HL-60 (cell line): ENCODE results near the gene MX2.
"Not testable (repeated sequence)": the region's sequence is repeated elsewhere in the genome, so short reads cannot be mapped to it uniquely, and the experiment has no call there.

Experiments
- POLR2AphosphoS5 ChIP-seq: IDR thresholded peaks from 2 replicates; pipeline ENCODE4 v1.6.1; 2012; ENCODE audit warnings: low read depth
- SPI1 ChIP-seq: IDR thresholded peaks from 2 replicates; pipeline ENCODE4 v1.6.1; 2012; ENCODE audit warnings: low read depth, mild to moderate bottlenecking, borderline replicate concordance
- TF ChIP-seq, protein P1 (sequence below): IDR thresholded peaks from one replicate; pipeline ENCODE4 v1.5.1; 2011; ENCODE audit warnings: low read length, control low read depth, inconsistent platforms; ENCODE audit not compliant: insufficient read depth
- TF ChIP-seq, protein P2 (sequence below): IDR thresholded peaks from 2 replicates; pipeline ENCODE4 v1.6.1; 2012; ENCODE audit warnings: low read depth; ENCODE audit not compliant: insufficient replicate concordance

DNA sequence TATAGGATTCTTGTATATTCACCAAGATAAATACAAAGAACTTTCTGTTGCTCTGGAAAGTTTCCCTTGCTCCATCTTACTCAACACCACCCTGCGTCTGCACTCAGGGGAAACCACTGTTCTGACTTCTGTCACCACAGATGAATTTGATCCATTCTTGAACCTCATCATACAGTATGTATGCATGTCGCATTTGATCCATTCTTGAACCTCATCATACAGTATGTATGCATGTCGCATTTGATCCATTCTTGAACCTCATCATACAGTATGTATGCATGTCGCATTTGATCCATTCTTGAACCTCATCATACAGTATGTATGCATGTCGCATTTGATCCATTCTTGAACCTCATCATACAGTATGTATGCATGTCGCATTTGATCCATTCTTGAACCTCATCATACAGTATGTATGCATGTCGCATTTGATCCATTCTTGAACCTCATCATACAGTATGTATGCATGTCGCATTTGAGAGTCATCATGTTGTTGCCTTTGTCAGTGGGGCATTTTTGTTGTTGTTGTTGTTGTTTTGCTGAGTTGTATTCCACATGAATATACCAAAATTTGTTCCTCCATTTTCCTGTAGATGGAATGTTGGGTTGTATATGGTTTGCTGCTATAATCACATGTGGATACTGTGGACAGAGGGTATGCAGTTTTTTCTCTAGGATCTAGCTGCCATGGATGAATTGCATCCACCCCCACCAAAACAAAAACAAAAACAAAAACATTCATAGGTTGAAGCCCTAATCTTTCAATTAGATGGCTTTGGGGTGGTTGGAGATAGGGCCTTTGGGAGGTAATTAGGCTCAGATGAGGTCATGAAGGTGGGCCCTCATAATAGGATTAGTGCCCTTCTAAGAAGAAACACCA, 48.3 kb upstream of the MX2 start:
- TF ChIP-seq, protein P1, sequence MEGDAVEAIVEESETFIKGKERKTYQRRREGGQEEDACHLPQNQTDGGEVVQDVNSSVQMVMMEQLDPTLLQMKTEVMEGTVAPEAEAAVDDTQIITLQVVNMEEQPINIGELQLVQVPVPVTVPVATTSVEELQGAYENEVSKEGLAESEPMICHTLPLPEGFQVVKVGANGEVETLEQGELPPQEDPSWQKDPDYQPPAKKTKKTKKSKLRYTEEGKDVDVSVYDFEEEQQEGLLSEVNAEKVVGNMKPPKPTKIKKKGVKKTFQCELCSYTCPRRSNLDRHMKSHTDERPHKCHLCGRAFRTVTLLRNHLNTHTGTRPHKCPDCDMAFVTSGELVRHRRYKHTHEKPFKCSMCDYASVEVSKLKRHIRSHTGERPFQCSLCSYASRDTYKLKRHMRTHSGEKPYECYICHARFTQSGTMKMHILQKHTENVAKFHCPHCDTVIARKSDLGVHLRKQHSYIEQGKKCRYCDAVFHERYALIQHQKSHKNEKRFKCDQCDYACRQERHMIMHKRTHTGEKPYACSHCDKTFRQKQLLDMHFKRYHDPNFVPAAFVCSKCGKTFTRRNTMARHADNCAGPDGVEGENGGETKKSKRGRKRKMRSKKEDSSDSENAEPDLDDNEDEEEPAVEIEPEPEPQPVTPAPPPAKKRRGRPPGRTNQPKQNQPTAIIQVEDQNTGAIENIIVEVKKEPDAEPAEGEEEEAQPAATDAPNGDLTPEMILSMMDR = not testable (repeated sequence)
- not testable (repeated sequence) for TF ChIP-seq POLR2AphosphoS5, SPI1
- TF ChIP-seq, protein P2, sequence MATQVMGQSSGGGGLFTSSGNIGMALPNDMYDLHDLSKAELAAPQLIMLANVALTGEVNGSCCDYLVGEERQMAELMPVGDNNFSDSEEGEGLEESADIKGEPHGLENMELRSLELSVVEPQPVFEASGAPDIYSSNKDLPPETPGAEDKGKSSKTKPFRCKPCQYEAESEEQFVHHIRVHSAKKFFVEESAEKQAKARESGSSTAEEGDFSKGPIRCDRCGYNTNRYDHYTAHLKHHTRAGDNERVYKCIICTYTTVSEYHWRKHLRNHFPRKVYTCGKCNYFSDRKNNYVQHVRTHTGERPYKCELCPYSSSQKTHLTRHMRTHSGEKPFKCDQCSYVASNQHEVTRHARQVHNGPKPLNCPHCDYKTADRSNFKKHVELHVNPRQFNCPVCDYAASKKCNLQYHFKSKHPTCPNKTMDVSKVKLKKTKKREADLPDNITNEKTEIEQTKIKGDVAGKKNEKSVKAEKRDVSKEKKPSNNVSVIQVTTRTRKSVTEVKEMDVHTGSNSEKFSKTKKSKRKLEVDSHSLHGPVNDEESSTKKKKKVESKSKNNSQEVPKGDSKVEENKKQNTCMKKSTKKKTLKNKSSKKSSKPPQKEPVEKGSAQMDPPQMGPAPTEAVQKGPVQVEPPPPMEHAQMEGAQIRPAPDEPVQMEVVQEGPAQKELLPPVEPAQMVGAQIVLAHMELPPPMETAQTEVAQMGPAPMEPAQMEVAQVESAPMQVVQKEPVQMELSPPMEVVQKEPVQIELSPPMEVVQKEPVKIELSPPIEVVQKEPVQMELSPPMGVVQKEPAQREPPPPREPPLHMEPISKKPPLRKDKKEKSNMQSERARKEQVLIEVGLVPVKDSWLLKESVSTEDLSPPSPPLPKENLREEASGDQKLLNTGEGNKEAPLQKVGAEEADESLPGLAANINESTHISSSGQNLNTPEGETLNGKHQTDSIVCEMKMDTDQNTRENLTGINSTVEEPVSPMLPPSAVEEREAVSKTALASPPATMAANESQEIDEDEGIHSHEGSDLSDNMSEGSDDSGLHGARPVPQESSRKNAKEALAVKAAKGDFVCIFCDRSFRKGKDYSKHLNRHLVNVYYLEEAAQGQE = not testable (repeated sequence)
